Measurements from ENCODE around the gene DUSP28. TPM values are rescaled to one million over a fixed set of nuclear protein-coding genes. Genes with fewer than 3 reads are reported as not detected.

The DUSP28 gene
- total and polyA plus RNA-seq, 10 of the 15 experiments (the other 5 are each of a cell fraction or from before 2014, with no cell fraction given) = 2.5 to 12.5 (median 6.4) TPM

DNA sequence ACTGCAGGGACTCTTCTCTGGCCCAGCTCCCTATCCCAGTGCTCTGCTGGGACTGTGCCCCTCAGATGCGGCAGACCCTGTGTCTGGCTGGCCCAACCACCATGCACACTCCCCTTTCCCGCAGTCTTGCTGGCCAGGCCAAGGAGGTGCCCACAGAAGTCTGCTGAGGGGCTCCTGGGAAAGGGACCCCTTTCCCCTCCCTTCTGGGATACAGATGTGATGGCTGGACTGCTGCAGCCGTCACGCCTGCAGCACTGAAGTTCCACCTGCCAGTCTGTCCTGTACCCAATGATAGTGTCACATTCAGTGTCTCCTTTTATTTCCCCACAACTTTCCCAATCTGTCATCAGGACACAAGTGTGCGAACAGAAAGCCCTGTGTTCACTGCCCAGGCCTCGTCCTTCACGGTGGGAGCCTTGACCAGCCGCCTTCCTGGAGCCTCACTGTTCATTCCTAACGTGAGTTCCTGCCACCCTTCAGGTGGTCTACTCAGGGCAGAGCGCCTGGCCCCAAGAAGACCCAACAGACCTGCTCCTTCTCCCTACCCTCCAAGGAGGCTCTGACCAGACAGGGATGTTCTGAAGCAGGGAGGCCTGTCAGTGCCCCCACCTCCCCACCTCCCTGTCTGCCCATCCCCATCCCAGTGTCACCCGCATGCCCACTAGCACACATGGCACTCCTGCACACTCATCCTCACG is 49.5 kb upstream of the DUSP28 start (continued):
- TF ChIP-seq, protein P1, sequence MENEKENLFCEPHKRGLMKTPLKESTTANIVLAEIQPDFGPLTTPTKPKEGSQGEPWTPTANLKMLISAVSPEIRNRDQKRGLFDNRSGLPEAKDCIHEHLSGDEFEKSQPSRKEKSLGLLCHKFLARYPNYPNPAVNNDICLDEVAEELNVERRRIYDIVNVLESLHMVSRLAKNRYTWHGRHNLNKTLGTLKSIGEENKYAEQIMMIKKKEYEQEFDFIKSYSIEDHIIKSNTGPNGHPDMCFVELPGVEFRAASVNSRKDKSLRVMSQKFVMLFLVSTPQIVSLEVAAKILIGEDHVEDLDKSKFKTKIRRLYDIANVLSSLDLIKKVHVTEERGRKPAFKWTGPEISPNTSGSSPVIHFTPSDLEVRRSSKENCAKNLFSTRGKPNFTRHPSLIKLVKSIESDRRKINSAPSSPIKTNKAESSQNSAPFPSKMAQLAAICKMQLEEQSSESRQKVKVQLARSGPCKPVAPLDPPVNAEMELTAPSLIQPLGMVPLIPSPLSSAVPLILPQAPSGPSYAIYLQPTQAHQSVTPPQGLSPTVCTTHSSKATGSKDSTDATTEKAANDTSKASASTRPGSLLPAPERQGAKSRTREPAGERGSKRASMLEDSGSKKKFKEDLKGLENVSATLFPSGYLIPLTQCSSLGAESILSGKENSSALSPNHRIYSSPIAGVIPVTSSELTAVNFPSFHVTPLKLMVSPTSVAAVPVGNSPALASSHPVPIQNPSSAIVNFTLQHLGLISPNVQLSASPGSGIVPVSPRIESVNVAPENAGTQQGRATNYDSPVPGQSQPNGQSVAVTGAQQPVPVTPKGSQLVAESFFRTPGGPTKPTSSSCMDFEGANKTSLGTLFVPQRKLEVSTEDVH (IDR thresholded peaks at IDR 0.05; ENCODE audit: low read depth, partially characterized antibody) = no peak
- TF ChIP-seq ZNF217 (IDR thresholded peaks at IDR 0.05) (no peak), RCOR1 (conservative IDR thresholded peaks at IDR 0.05; ENCODE audit: low read depth, low read length) (no peak), E4F1 (IDR thresholded peaks at IDR 0.05; ENCODE audit: borderline replicate concordance, partially characterized antibody) (no peak), TCF3 (IDR thresholded peaks at IDR 0.05; ENCODE audit: borderline replicate concordance, insufficient read depth, low read depth, low read length) (no peak), CHD2 (IDR thresholded peaks at IDR 0.05; ENCODE audit: borderline replicate concordance, low read depth, low read length) (no peak), E2F4 (IDR thresholded peaks at IDR 0.05; ENCODE audit: low read depth, low read length) (no peak), MAX (IDR thresholded peaks at IDR 0.05; ENCODE audit: low read depth, low read length) (no peak), ATF7 (IDR thresholded peaks at IDR 0.05; ENCODE audit: low read depth) (no peak), STAT1 (conservative IDR thresholded peaks at IDR 0.05) (no peak)
- TF ChIP-seq, protein P2, sequence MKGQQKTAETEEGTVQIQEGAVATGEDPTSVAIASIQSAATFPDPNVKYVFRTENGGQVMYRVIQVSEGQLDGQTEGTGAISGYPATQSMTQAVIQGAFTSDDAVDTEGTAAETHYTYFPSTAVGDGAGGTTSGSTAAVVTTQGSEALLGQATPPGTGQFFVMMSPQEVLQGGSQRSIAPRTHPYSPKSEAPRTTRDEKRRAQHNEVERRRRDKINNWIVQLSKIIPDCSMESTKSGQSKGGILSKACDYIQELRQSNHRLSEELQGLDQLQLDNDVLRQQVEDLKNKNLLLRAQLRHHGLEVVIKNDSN (IDR thresholded peaks at IDR 0.05; ENCODE audit: borderline replicate concordance, extremely low read length, insufficient read depth, low read depth, low read length) = no peak
- TF ChIP-seq, protein P3, sequence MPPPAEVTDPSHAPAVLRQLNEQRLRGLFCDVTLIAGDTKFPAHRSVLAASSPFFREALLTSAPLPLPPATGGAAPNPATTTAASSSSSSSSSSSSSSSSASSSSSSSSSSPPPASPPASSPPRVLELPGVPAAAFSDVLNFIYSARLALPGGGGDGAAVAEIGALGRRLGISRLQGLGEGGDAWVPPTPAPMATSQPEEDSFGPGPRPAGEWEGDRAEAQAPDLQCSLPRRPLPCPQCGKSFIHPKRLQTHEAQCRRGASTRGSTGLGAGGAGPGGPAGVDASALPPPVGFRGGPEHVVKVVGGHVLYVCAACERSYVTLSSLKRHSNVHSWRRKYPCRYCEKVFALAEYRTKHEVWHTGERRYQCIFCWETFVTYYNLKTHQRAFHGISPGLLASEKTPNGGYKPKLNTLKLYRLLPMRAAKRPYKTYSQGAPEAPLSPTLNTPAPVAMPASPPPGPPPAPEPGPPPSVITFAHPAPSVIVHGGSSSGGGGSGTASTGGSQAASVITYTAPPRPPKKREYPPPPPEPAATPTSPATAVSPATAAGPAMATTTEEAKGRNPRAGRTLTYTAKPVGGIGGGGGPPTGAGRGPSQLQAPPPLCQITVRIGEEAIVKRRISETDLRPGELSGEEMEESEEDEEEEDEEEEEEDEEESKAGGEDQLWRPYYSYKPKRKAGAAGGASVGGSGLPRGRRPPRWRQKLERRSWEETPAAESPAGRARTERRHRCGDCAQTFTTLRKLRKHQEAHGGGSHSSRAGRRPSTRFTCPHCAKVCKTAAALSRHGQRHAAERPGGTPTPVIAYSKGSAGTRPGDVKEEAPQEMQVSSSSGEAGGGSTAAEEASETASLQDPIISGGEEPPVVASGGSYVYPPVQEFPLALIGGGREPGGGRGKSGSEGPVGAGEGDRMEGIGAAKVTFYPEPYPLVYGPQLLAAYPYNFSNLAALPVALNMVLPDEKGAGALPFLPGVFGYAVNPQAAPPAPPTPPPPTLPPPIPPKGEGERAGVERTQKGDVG (CRISPR knock-in tag; IDR thresholded peaks at IDR 0.05) = no peak
